Mesothelial cell of epicardium (in vitro differentiated cells): ENCODE measurements around the gene RPL31. TPM values are rescaled to one million over a fixed set of nuclear protein-coding genes. Genes with fewer than 3 reads are reported as not detected.

ENCODE experiments used
- DNase-seq, 2 experiments: peaks; one replicate each; pipeline ENCODE4 v3.0.0; 2021; ENCODE audit warnings: low spot score in 2 of 2; ENCODE audit not compliant: unreplicated experiment in 2 of 2
- H3K27ac Mint-ChIP-seq: 2 replicates; pipeline ENCODE4 v1.8.0; 2021; ENCODE audit warnings: mixed read lengths
- H3K27me3 Mint-ChIP-seq: 2 replicates; pipeline ENCODE4 v1.8.0; 2021; ENCODE audit warnings: low read depth, mixed read lengths
- H3K36me3 Mint-ChIP-seq: 2 replicates; pipeline ENCODE4 v1.8.0; 2021; ENCODE audit warnings: mixed read lengths
- H3K4me1 Mint-ChIP-seq: 2 replicates; pipeline ENCODE4 v1.8.0; 2021; ENCODE audit warnings: mixed read lengths
- H3K4me3 Mint-ChIP-seq: 2 replicates; pipeline ENCODE4 v1.8.0; 2021; ENCODE audit warnings: mild to moderate bottlenecking, moderate library complexity, mixed read lengths
- H3K9me3 Mint-ChIP-seq: 2 replicates; pipeline ENCODE4 v1.8.0; 2021; ENCODE audit warnings: mixed read lengths
- CTCF ChIP-seq: fragments of 200-600 bp; sonication (generic); IDR thresholded peaks from one replicate; pipeline ENCODE4 v1.5.0; 2021; ENCODE audit warnings: antibody characterized with exemption; ENCODE audit not compliant: unreplicated experiment
- total RNA-seq: library from RNA; stranded (reverse); gene quantifications from 3 replicates; pipeline ENCODE4 v1.2.1, GENCODE V29; 2021

Gene RPL31
- total RNA-seq, 1 donor from 2014 or later = 1,845 TPM

GRCh38 chr2:100986157-100986556 lies 15.9 kb upstream of the RPL31 start:
- Mint-ChIP-seq H3K9me3 (no peaks in the 10 kb centered on the region), H3K4me1 (peaks cover 2% of the 10 kb centered on the region), H3K36me3 (no peaks in the 10 kb centered on the region), H3K4me3 (no peak overlapping the region), H3K27ac (no peak overlapping the region), H3K27me3 (peaks cover 2% of the 10 kb centered on the region)
- TF ChIP-seq CTCF = no peak
- no peak for DNase-seq

- TF ChIP-seq CTCF = no peak
- H3K4me1 Mint-ChIP-seq = peaks cover 2% of the 10 kb centered on the region
- H3K4me3 Mint-ChIP-seq = no peak overlapping the region
- DNase-seq = no peak
- H3K9me3 Mint-ChIP-seq = no peaks in the 10 kb centered on the region
- no peak overlapping the region for H3K27ac Mint-ChIP-seq
- H3K27me3 Mint-ChIP-seq = peaks cover 2% of the 10 kb centered on the region
- H3K36me3 Mint-ChIP-seq = no peaks in the 10 kb centered on the region
Measured at GRCh38 chr2:100987536-100987935, 14.6 kb upstream of the RPL31 start.

- TF ChIP-seq CTCF = no peak
- H3K4me3 Mint-ChIP-seq = no peak overlapping the region
- H3K27me3 Mint-ChIP-seq = peaks cover 2% of the 10 kb centered on the region
- H3K4me1 Mint-ChIP-seq = peaks cover 2% of the 10 kb centered on the region
- no peaks in the 10 kb centered on the region for H3K36me3 Mint-ChIP-seq
- no peak overlapping the region for H3K27ac Mint-ChIP-seq
- H3K9me3 Mint-ChIP-seq = no peaks in the 10 kb centered on the region
- DNase-seq = no peak
Measured at GRCh38 chr2:100987974-100988373, 14.1 kb upstream of the RPL31 start.

GRCh38 chr2:100988630-100989417 lies 13.3 kb upstream of the RPL31 start:
- H3K27ac Mint-ChIP-seq = no peak overlapping the region
- H3K27me3 Mint-ChIP-seq = peaks cover 2% of the 10 kb centered on the region
- no peak for DNase-seq
- H3K4me1 Mint-ChIP-seq = peaks cover 2% of the 10 kb centered on the region
- no peak overlapping the region for H3K4me3 Mint-ChIP-seq
- H3K9me3 Mint-ChIP-seq = no peaks in the 10 kb centered on the region
- TF ChIP-seq CTCF = no peak
- H3K36me3 Mint-ChIP-seq = no peaks in the 10 kb centered on the region

DNA sequence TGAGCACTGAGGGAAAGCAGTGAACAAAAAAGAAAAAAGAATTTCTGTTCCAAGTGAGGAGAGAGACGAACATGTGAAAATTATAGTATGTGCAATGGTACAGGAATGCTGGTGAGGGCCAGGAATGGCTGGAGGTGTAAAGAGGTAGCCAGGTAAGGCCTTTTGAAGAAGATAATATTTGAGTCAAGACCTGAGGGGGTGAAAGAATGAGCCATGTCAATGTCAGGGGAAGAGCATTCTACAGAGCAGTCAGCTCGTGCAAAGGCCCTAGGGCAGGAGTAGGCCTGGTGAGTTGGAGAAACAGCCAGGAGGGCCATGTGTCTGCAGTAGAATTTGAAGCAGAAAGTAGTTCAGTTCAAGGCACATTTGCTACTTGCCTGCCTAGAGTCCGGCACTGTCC lies 12.4 kb upstream of the RPL31 start:
- TF ChIP-seq CTCF = no peak
- Mint-ChIP-seq H3K36me3 (no peaks in the 10 kb centered on the region), H3K4me3 (no peak overlapping the region), H3K27ac (no peak overlapping the region), H3K27me3 (peaks cover 2% of the 10 kb centered on the region), H3K4me1 (no peaks in the 10 kb centered on the region), H3K9me3 (no peaks in the 10 kb centered on the region)
- DNase-seq = no peak
